GM18519 (cell line): ENCODE data around the gene MRGPRE.
"Not testable (repeated sequence)": the region's sequence is repeated elsewhere in the genome, so short reads cannot be mapped to it uniquely, and the experiment has no call there.

Source experiments
- ATAC-seq: cut with Tn5 transposase; IDR thresholded peaks from one replicate; pipeline ENCODE4 v1.9.1; 2021; ENCODE audit warnings: mild to moderate bottlenecking, moderate library complexity; ENCODE audit not compliant: unreplicated experiment, low FRiP score

MRGPRE gene, protein sequence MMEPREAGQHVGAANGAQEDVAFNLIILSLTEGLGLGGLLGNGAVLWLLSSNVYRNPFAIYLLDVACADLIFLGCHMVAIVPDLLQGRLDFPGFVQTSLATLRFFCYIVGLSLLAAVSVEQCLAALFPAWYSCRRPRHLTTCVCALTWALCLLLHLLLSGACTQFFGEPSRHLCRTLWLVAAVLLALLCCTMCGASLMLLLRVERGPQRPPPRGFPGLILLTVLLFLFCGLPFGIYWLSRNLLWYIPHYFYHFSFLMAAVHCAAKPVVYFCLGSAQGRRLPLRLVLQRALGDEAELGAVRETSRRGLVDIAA

DNA sequence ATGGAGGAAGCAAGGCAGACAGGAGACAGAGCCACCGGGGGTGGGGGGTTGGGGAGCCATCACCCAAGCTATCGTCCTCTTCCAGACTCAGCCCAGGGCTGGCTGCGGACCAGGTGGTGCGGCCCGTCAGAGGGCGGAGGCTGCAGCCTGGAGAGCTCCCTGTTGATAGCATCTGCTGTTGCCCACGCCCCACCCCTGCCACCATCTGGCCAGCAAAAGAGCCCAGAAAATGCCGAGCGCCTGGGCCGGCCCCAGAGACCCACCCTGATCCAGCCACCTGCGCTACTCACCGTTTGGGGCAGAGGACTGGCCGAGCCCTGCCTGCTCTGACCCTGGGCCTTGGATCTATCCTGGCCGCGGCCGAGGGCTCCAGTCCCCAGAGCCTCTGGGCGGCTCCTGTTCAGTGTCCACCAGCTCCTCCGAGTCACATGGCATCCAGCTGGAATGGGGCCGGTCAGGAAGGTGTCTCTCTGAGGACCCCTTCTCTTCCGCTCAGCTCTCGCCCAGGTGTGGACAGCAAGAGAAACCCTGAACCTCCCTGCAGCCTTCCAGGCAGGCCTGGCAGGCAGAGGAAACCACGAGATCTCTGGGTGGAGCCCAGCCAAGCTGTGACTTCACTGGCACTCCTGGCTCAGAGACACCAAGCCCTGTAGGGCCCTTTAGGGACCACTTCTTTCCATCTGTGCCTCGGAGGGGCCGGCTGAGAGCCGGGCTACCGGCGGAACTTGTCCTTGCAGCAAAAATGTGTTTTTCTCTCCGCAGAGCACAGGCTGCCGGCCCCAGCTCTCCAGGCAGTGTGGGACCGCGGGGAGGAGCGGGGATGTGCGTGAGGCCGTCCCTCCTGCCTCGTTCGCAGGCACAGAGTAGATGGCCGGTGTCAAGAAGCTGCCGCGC, at the start of gene MRGPRE:
MRGPRE (minus strand) TSS at position 567 of the 894 bp plus-strand sequence. CDS start 3,618 bp downstream, outside the sequence.
- no peak for ATAC-seq

DNA sequence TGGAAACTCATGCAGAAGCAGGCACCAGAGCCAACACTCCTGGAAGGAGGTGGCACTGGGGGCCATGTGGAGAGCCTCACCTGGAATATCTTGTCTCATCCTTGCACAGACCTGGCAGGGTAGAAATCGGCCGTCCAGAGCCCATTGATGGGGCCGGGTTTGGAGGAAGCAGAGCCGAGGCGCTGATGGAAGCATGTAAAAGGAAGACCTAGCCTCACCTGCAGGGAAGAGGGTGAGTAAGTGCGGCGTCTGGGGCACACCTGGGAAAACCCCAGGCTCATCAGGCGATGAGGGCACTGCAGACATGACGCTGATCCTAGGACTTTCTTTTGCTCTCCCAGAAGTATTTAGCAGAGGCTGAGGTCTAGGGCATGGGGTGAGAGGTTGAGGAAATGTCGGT, 48.9 kb upstream of the MRGPRE start:
- ATAC-seq: not testable (repeated sequence)

- not testable (repeated sequence) for ATAC-seq
These were observed 48.4 kb upstream of the MRGPRE start for GRCh38 chr11:3280662-3281061.

DNA sequence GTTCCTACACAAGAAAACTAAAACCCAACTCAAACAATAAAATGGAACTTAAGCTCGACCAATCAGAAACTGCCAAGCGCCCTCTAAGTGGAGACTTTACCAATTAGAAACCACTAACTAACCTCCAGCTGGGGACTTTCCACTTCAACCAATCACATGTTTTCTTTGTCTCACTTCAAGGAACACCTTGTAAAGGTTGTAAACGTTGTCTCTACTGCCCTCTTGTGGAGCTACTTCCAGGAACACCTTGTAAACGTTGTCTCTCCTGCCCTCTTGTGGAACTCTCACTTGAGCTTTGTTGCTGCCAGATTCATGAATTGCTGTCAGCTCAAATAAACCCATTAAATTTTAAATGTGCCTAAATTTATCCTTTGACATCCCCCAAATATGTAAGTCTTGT, 46.7 kb upstream of the MRGPRE start:
- not testable (repeated sequence) for ATAC-seq

GRCh38 chr11:3273629-3274028, 41.4 kb upstream of the MRGPRE start:
- ATAC-seq: not testable (repeated sequence)

- not testable (repeated sequence) for ATAC-seq
These were observed 30.3 kb upstream of the MRGPRE start for GRCh38 chr11:3262548-3262947.

GRCh38 chr11:3261831-3262230, 29.6 kb upstream of the MRGPRE start:
- ATAC-seq: not testable (repeated sequence)

GRCh38 chr11:3257509-3257908, 25.3 kb upstream of the MRGPRE start:
- not testable (repeated sequence) for ATAC-seq

DNA sequence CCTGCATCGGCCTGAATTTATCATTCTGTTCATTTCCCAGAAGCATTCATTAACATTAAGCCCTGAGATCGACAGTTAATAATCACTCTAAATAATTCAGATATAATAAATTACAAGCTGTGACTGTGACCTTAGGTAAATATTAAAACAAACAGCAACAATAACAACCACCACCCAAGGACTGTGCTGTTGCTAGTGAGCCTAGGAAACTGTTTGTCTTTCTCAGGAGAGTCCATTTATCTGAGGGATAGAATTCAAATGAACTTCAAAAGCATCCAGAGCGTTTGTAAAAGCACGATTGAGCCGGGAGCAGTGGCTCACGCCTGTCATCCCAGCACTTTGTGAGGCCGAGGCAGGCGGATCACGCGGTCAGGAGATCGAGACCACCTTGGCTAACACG, 23.0 kb upstream of the MRGPRE start:
- not testable (repeated sequence) for ATAC-seq

DNA sequence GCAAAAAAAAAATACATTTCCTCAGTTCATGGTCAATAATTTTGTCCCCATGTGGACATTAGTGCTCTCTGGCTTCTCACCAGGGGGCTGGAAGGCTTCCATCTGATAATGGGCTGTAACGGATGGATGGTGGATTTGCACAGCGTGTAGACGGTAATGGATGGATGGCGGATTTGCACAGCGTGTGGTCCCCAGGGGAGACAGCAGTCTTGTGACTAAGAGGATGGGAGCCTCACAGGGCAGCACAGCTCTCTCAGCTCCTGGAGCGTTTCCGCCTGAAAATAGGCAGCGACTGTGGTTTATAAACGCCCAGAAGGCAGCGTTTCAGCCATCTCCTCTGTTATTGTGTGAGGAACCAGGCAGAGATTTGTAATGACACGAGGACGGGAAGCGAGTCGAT, 22.6 kb upstream of the MRGPRE start:
- not testable (repeated sequence) for ATAC-seq

DNA sequence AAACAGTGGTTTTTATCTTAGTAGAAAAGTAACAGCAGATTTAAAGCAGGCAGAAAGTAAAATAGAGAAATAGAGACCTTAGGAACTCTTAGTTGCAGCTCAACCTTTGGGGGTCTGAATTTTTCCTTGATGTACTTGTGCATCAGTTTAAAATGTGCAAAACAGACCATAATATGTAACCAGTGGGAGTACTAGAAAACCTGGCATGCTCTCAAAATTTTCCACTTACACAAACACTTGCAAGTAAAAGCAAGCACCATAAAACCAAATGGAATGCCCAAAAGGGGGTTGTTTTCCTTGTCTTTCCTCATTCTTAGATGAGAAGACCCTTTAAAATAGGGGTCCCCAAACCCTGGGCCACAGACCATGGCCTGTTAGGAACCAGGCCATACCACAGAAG, 12.9 kb upstream of the MRGPRE start:
- no peak for ATAC-seq

DNA sequence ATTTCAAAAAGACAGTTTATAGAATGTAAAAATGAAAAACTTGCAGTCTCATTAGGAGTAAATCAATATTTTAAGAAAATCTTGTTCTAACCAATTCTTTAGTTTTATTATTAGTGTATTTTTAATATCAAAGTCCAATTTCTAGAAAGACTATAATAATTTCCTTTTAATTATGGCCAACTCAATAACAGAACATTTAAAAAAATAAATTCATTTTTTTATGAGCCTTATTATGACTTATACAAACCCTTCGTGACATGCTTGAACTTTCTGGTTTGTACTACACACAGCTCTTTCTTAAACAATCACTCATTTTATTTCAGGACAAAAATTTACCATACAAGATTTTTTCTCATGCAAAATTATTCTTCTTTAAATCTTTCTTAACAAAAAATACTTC, 11.7 kb upstream of the MRGPRE start:
- ATAC-seq: no peak

DNA sequence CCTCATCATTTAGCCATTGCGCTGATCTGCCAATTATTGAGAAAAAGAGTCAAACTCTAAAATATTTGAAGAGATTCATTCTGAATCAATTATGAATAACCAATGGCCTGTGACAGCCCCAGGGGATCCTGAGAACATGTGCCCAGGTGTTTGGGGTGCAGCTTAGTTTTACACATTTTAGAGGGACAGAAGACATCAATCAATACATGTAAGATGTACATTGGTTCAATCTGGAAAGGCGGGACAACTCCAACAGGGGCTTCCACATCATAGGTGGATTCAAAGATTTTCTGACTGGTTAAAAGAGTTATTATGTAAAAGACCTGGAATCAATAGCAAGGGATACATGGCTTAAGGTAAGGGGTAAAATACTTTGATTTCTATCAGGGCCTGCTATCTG, 4.9 kb upstream of the MRGPRE start:
- ATAC-seq: no peak

GRCh38 chr11:3234846-3235245, 2.6 kb upstream of the MRGPRE start:
- ATAC-seq: no peak

DNA sequence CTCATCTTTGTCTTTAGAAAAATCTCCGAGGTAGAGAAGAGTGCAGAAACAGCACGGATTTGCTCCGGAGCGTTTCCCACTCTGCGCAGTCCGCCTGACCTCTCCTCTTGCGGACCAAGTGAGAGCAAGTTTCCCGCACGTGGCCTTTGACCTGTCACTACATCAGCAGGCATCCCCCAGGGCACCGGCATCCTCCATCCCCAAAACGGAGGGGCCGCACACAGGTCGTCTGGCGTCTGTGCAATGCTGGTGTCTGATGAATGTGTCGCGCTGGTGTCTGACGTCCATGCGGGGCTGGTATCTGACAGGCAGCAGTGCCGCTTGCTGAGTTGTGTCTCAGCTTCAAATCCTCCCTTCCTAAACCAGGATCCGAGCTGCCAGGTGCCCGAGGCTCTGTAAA, 739 bp upstream of the MRGPRE start:
- no peak for ATAC-seq

DNA sequence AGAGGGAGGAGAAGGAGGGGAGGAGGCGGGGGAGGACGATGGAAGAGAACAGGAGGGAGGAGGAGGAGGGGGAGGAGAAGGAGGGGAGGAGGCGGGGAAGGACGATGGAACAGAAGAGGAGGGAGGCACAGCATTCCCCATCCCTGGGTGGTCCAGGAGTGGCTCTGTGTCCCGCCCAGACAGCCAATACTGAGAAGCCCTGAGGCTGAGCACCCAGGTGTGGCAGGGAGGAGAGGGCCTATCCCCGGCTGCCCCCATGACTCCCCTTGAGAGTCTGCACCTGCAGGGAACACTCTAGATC, 717 bp downstream of the MRGPRE start:
- no peak for ATAC-seq

DNA sequence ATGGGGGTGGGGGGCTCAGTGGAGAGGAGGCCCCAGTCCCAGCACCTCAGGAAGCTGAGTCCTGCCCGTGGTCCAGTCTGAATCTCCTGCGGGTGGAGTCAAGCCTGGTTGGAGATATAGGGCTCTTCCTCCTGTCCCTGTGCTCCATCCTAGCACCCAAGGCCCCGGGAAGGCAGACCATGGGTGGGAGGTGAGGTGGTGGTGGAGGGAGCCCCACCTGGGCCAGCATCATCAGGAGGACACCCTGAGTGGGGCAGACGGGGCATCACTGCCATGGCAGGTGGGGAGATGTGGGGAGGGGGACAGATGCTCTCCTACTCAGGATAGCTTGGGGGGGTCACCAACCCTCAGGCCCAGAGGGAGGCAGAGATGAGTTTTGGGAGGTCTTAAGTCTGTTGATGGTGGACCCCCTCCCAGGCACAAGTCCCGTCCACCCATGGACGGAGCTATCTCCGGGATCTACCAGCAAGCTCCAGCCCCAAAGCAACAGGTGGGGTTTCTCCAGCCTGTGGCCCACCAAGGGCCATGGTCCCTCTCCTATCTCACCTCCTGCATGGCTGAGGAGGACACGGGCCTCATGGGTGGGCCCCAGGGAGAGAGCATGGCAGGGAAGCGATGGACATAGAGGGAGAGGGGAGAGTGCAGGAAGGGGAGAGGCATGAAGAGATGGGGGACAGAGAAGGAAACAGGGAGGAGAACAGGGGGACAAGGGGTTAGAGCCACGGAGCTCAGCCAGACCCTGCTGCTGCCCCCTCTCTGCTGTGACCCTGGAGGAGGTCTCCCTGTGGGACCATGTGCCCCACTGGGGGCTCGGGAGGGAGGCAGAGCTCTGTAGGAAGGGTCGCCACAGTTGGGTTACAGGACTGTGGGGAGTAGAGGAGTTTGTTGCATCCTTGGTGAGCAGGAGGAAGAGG, 1.3 kb downstream of the MRGPRE start:
- ATAC-seq: no peak

DNA sequence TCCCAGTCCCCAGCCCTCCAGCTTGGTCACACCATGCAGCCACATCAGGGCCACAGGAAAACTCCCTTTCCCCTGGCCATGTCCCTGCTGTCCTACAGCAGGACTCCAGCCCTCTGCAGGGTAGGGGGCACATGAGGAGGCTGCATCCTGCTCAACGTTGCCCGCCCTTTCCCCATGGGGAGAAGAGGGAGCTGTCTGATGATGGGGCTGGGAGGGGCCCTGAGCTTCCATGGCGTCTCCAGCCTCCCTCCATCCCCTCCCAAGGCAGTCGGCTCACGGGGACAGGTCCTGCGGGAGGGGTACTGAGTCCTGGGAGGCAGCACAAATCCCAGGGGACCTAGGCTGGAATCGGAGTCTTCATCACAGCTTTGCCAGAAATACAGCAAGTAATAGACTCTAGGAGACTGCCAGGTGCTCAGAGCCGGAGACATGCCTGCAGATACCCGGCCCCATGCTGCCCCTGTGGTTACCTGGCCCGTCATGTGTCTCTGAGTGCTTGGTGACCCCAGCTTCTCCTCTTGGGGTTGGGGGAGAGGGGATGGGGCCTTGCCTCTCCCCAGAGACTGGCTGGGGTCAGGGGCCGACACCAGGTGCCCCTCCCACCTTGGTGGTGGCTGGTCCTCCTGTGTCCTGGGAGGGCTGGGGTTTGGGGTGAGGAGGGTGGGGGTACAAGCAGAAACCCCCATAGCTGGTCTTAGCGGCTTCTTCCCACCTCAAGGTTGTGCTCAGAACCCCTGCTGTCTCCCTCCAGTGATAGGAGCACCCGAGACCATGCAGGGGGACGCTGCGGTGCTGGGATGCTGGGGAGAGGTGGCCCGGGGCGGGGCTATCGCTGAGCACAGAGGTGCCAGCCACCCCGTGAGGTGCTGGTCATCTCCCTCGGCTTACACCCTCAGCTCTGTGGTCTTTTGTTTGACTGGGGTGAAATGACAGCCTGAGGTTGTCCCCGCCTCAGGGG, 2.3 kb downstream of the MRGPRE start:
- no peak for ATAC-seq

- no peak for ATAC-seq
These were observed 3.8 kb downstream of the MRGPRE start for GRCh38 chr11:3228445-3228829.
